ENCODE measurements around the gene TAF15.

The TAF15 gene
- total RNA-seq, result 57.7 to 80.3 reads per million in 2 donors

GRCh38 chr17:35808962-35809854, at the start of gene TAF15:
Gene TAF15 (plus strand): TSS chr17:35809484. CDS start chr17:35809570, 86 bp downstream.
- peak; percentile 92 for DNase-seq

- no peak for DNase-seq
Observed at GRCh38 chr17:35760587-35760986, 48.7 kb upstream of the TAF15 start, which contains the start of gene C17orf50. Gene C17orf50 (plus strand): TSS chr17:35760887. CDS start chr17:35760942, 55 bp downstream.

GRCh38 chr17:35761601-35762000, 47.7 kb upstream of the TAF15 start:
- no peak for DNase-seq

DNA sequence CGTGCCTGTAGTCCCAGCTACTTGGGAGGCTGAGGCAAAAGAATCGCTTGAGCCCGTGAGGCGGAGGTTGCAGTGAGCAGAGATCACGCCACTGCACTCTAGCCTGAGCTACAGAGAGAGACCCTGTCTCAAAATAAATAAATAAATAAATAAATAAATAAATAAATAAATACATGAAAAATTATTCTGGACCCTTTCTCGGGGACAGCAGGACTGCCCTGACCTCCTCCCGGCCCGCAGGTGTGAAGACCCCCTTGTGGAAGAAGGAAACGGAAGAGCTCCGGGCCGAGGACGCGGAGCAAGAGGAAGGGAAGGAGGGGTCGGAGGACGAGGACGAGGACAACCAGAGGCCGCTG, 45.5 kb upstream of the TAF15 start:
- DNase-seq, result no peak

DNA sequence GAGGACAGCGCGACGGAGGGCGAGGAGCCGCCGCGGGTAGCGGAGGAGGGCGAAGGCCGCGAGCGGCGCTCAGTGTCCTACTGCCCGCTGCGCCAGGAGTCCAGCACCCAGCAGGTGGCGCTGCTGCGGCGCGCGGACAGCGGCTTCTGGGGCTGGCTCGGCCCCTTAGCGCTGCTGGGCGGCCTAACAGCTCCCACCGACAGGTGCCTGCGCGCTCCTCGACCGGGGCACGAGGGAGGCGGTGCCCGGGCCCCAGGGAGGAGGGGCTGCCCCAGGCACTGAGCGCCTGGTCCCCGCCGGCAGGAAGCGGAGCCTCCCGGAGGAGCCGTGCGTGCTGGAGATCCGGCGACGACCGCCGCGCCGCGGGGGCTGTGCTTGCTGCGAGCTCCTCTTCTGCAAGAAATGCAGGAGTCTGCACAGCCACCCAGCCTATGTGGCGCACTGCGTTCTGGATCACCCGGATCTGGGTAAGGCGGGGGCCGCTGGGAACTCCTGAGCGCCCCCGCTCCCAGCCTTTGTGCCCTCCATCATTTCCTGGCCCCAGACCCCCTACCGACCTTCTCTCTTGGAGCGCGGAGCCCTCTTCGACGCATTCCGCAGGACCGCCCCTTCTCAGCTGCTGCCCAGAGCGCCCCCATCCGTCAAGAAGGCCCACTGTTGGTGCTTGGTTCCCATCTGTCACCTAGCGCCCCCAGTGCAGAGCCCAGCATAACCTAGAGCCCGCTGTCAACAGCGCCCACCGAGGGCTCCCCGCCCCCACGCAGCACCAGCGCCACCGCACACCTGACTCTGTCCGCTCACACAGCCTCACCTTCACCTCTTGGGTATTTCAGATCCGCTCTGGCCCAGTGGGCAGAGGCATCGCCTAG, 44.9 kb upstream of the TAF15 start:
- peak; percentile 74 for DNase-seq

- DNase-seq, result no peak
Observed at GRCh38 chr17:35765086-35765710, 44.1 kb upstream of the TAF15 start.

- no peak for DNase-seq
Observed at GRCh38 chr17:35765756-35766488, 43.4 kb upstream of the TAF15 start.

- no peak for DNase-seq
Observed at GRCh38 chr17:35766489-35766877, 42.8 kb upstream of the TAF15 start.

DNA sequence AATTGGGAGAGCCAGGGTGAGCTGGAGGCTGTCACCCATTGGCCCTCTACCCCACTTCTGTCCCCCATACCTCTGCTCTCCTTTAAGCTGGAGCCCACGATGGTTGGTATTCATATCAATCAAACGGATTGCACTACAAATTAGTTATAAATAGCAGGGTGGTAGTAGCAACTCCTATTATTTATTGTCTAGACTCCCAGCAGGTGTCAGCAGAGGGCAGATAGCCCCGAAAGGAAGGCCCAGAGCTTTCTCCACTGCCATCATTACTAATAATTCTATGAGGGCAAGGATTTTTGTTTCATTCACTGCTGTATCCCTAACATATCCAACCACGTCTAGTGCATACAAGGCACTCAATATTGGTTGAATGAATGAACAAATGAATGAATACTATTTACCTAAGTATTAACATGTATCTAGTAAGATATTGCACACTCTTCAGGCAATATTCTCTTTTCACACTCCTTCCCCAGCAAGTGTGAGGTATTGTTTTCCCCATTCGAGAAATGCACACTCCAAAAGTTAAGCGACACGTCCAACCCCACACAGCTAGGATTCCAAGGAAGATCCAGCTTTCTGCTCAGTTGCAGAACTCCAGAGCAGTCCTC, 42.3 kb upstream of the TAF15 start:
- DNase-seq, result no peak

DNA sequence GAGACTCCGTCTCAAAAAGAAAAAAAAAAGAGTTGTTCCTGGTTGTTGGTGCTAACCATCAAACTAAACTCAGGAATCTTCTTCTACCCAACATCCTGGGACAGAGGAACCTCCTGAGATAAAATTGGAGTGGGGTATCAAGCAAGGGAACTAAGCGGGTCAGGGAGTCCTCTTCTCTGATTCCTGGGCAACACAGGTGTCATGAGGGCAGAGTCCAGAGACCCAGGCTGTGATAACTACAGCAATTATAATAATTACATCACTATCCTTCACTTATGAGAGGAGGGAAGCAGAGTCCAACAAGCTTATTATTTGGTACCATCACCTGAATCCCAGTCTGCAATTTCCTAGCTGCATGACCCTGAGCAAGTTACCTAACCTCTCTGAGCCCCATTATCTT, 40.5 kb upstream of the TAF15 start:
- DNase-seq, result no peak

DNA sequence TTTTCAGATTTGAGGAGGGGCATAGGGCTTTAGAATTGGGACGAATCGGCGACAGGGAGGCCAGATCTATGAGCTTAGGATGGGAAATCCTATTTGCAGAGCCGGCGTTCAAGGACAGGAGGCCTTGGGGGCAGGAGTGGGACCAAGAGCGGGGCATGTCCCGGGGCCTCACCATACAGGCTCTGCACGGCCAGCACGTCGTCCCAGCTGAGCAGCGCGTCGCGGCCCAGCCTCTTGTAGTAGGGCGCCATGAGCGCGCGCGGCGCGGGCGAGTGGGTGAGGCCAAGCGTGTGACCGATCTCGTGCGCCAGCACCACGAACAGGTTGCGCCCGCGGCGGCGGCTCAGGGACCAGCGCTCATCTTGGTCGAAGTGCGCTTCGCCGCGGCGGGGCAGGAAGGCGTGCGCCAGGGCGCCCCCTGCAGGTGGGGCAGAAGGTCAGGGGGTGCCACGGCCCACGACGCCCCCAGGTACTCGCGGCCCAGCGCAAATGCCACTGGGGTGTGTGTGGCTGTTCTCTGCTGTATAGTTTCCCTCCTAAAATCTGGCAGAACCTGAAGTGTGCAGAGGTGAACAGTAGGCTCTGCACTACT, 39.3 kb upstream of the TAF15 start:
- no peak for DNase-seq

GRCh38 chr17:35773129-35773528, 36.2 kb upstream of the TAF15 start:
- DNase-seq, result no peak

DNA sequence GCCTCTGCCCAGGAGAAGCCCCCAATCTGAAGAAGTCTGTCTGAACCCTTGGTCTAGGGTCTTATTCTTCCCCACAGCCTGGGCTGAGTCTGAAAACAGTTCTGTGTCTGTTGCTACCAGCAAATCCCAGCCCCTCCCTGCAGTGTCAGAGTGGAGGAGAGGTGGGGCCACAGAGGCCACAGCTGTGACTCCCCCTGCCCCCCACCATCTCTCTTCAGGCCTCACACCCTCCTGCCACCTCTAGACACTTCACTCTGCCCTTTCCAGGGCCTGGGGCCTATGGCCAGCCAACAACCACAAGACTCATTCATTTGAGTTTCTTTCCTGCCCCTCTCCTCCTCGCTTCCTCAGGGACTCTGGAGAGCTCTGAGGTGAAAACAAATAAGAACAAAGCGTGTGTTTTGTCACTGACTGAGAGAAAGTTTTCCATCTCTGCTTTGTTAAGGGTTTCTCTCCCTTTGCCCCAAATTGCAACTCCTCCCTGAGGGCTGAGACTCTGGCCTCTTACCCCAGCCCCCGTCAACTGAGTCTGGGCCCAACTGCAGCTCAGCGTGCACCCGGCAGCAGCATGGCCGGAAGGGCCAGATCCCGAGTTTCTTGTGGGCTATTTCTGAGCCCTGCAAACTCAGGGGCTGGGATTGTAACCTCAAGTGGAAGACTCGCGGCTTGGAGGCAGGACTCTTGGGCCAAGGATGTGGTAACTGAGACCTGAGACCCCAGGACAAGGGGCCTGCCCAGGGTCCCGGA, 35.4 kb upstream of the TAF15 start:
- no peak for DNase-seq

DNA sequence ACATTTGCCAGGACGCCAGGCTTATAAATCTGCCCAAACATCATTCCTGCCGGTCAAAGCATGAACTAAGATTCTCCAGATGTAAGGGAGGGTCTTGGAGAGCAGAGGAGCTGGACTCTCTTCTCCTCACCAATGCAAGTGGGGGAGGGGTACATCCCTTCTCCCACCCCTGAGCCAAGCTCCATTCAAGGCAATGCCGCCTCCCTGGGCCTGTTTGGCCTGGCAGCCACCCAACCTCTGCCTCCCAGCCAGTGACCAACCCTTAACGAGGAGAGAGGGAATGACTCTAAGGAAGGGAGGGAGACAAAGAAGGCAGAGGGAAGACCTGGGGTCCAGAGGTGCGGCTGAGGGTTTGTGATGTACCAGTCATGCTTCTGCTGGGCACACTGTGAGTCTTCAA, 34.8 kb upstream of the TAF15 start:
- DNase-seq, result no peak

- DNase-seq, result no peak
Observed at GRCh38 chr17:35775039-35775438, 34.2 kb upstream of the TAF15 start.

- no peak for DNase-seq
Observed at GRCh38 chr17:35775583-35775982, 33.7 kb upstream of the TAF15 start.

- no peak for DNase-seq
Observed at GRCh38 chr17:35778641-35779196, 30.6 kb upstream of the TAF15 start.

GRCh38 chr17:35780950-35781349, 28.3 kb upstream of the TAF15 start:
- no peak for DNase-seq

DNA sequence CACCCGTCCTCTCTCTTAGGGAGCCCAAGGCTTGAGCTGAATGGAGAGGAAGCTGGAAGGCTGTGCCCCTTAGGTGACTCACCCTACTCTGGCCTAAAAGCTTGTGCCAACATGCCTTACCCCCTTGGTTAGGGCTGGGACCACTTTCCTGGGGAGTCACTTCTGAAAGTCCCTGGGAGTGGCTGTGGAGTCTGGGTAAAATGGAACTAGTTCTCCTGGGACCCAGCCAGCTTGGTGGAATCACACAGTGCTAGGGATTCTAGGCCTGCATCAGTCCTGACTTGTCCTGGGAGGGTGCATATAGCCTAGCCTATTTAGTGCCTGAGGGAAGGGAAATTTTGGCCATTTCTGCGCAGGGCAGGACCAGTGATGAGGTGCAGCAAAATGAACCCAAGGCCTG, 24.4 kb upstream of the TAF15 start:
- no peak for DNase-seq

GRCh38 chr17:35786941-35787432, 22.3 kb upstream of the TAF15 start:
- DNase-seq, result no peak
